Tibial nerve (tissue), 3 donors: ENCODE data around the gene KCNA1.

Source experiments
- POLR2A ChIP-seq, 2 donors: fragments of 450-650 bp; IDR thresholded peaks; one replicate each; pipeline ENCODE4 v1.6.1; 2017; ENCODE audit warnings: antibody characterized with exemption in 2 of 2, mild to moderate bottlenecking in 2 of 2, moderate library complexity in 2 of 2
- TF ChIP-seq, protein P1 (sequence below), 5 experiments: fragments of 200-600 bp in 3 of 5; fragments of 450-650 bp in 2 of 5; sonication (generic) in 3 of 5; IDR thresholded peaks; one replicate each; pipeline ENCODE4 v1.5.1; 2016 to 2019; ENCODE audit warnings: antibody characterized with exemption in 5 of 5, mild to moderate bottlenecking in 3 of 5, moderate library complexity in 2 of 5

GRCh38 chr12:4957761-4958160 lies 48.1 kb downstream of the KCNA1 start:
- TF ChIP-seq, protein P1, sequence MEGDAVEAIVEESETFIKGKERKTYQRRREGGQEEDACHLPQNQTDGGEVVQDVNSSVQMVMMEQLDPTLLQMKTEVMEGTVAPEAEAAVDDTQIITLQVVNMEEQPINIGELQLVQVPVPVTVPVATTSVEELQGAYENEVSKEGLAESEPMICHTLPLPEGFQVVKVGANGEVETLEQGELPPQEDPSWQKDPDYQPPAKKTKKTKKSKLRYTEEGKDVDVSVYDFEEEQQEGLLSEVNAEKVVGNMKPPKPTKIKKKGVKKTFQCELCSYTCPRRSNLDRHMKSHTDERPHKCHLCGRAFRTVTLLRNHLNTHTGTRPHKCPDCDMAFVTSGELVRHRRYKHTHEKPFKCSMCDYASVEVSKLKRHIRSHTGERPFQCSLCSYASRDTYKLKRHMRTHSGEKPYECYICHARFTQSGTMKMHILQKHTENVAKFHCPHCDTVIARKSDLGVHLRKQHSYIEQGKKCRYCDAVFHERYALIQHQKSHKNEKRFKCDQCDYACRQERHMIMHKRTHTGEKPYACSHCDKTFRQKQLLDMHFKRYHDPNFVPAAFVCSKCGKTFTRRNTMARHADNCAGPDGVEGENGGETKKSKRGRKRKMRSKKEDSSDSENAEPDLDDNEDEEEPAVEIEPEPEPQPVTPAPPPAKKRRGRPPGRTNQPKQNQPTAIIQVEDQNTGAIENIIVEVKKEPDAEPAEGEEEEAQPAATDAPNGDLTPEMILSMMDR (IDR thresholded peaks at IDR 0.05), result no peak
- TF ChIP-seq POLR2A (IDR thresholded peaks at IDR 0.05), result no peak
